MM.1S (cell line): ENCODE data around the gene TTC33.

Experiments used
- DNase-seq: peaks from one replicate; pipeline ENCODE4 v3.0.0-alpha.2; 2015
- H2AFZ ChIP-seq: fragments of 300-600 bp; sonication (generic); 2 replicates; pipeline ENCODE4 v1.6.0; 2016; ENCODE audit warnings: antibody characterized with exemption, low read length
- H3F3A ChIP-seq: fragments of 300-600 bp; sonication (generic); 2 replicates; pipeline ENCODE4 v1.6.1; 2016; ENCODE audit warnings: mild to moderate bottlenecking, antibody characterized with exemption, low read length, moderate library complexity, mixed read lengths; ENCODE audit not compliant: insufficient read depth
- H3K27ac ChIP-seq: fragments of 300-600 bp; sonication (generic); 2 replicates; pipeline ENCODE4 v1.5.1; 2016; ENCODE audit warnings: mild to moderate bottlenecking, low read length
- H3K27me3 ChIP-seq: fragments of 300-600 bp; sonication (generic); replicated peaks from 2 replicates; pipeline ENCODE4 v1.6.0; 2016; ENCODE audit warnings: low read length; ENCODE audit not compliant: insufficient read depth
- H3K36me3 ChIP-seq: fragments of 300-600 bp; sonication (generic); replicated peaks from 2 replicates; pipeline ENCODE4 v1.6.1; 2016; ENCODE audit warnings: mild to moderate bottlenecking, low read length, mixed read lengths; ENCODE audit not compliant: insufficient read depth
- H3K4me1 ChIP-seq: fragments of 300-600 bp; sonication (generic); 2 replicates; pipeline ENCODE4 v1.6.1; 2016; ENCODE audit warnings: low read length, mixed read lengths
- H3K4me2 ChIP-seq: fragments of 300-600 bp; sonication (generic); 2 replicates; pipeline ENCODE4 v1.6.0; 2016; ENCODE audit warnings: low read depth, low read length
- H3K4me3 ChIP-seq: fragments of 300-600 bp; sonication (generic); 2 replicates; pipeline ENCODE4 v1.5.1; 2016; ENCODE audit warnings: low read length, mixed read lengths
- H3K79me2 ChIP-seq: fragments of 300-600 bp; sonication (generic); 2 replicates; pipeline ENCODE4 v1.6.1; 2016; ENCODE audit warnings: mixed run types, low read length, mixed read lengths
- H3K9ac ChIP-seq: fragments of 300-600 bp; sonication (generic); 2 replicates; pipeline ENCODE4 v1.6.1; 2016; ENCODE audit warnings: low read length, mixed read lengths
- H3K9me2 ChIP-seq: fragments of 300-600 bp; sonication (generic); replicated peaks from 2 replicates; pipeline ENCODE4 v1.6.1; 2016; ENCODE audit warnings: mild to moderate bottlenecking, low read length, mixed read lengths; ENCODE audit not compliant: insufficient read depth
- H3K9me3 ChIP-seq: fragments of 300-600 bp; sonication (generic); replicated peaks from 2 replicates; pipeline ENCODE4 v1.6.1; 2016; ENCODE audit warnings: mild to moderate bottlenecking, low read length, mixed read lengths; ENCODE audit not compliant: insufficient read depth
- H4K20me1 ChIP-seq: fragments of 300-600 bp; sonication (generic); 2 replicates; pipeline ENCODE4 v1.6.1; 2016; ENCODE audit warnings: mild to moderate bottlenecking, low read length, moderate library complexity, mixed read lengths; ENCODE audit not compliant: insufficient read depth
- CTCF ChIP-seq: fragments of 300-600 bp; sonication (generic); IDR thresholded peaks from 2 replicates; pipeline ENCODE4 v1.5.1; 2016; ENCODE audit warnings: antibody characterized with exemption, low read length, mixed read lengths
- EZH2 ChIP-seq: fragments of 300-600 bp; sonication (generic); optimal IDR thresholded peaks from 2 replicates; pipeline ENCODE3; 2017; ENCODE audit warnings: low read depth, mild to moderate bottlenecking, antibody characterized with exemption, low read length, mixed read lengths
- EZH2phosphoT487 ChIP-seq: fragments of 300-600 bp; sonication (generic); IDR thresholded peaks from 2 replicates; pipeline ENCODE4 v1.6.1; 2018; ENCODE audit warnings: antibody characterized with exemption, low read length

The TTC33 gene

DNA sequence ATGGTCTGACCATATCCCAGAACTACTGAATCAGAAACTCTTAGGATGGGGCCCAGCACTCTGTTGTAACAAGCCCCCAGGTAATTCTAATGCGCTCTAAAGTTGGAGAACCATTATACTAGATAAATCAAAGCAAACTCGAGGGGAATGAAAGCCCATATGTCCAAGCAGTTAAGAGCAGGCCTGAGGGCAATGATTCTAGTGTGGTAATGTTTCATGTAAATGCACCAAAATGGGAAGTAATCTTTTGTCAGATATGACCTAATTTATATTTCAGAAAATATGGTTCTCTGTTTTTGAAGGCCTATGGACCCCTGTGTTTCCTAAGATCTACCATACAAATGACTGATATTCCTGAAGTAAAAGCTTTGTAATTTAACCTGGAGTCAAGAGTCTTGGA lies 184.0 kb downstream of the TTC33 start:
- Histone ChIP-seq H3K9me3 (no peaks in the 10 kb centered on the region), H2AFZ (no peak overlapping the region), H3F3A (no peaks in the 10 kb centered on the region), H3K9me2 (no peaks in the 10 kb centered on the region), H3K4me2 (no peak overlapping the region), H3K36me3 (no peaks in the 10 kb centered on the region), H3K27me3 (no peaks in the 10 kb centered on the region), H4K20me1 (no peaks in the 10 kb centered on the region), H3K4me1 (0 out of 2 replicates have a peak, but pooled peaks cover 7% of the 10 kb centered on the region), H3K79me2 (no peaks in the 10 kb centered on the region), H3K4me3 (no peak overlapping the region), H3K27ac (no peak overlapping the region), H3K9ac (no peak overlapping the region)
- no peak for DNase-seq
- TF ChIP-seq CTCF (no peak), EZH2 (no peak), EZH2phosphoT487 (no peak)

DNA sequence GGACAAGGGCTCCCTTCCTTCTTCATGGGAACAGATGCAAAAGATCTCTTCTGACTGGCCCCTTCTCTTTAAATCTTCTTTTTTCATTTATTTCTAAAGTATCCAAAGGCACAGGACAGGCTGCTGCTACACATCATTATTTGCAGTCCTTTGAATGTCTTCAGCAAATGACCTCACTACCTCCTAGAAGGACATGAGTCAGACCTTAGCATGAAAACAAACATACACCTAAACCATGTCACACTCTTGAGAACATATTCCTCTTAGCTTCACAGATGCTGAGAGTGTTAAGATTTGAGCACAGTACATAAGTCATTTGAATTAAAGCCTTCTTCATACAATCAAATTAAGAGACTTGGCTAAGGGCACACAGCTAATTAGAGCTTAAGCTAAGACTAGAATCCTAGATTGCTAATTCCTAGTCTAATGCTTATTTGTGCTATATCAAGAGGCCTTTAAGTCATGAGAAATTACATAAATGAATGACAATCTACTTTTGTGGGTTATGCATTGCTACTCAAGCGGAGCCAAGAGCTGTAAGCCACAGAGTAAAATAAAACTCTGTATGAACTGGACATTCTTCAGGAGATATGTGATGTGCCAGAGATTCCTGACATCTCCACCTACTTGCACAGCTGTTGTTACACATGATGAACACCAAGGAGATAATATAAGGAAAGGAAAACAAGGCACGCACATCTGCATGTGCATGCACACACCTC lies 185.2 kb downstream of the TTC33 start:
- 0 out of 2 replicates have a peak, but pooled peaks cover 7% of the 10 kb centered on the region for H3K4me1 ChIP-seq
- H3K36me3 ChIP-seq: no peaks in the 10 kb centered on the region
- H3K4me2 ChIP-seq: no peak overlapping the region
- H3K27ac ChIP-seq: no peak overlapping the region
- no peak for DNase-seq
- H3K79me2 ChIP-seq: no peaks in the 10 kb centered on the region
- H3K9me2 ChIP-seq: no peaks in the 10 kb centered on the region
- H4K20me1 ChIP-seq: no peaks in the 10 kb centered on the region
- no peaks in the 10 kb centered on the region for H3F3A ChIP-seq
- H3K9ac ChIP-seq: no peak overlapping the region
- H3K9me3 ChIP-seq: no peaks in the 10 kb centered on the region
- no peak for TF ChIP-seq EZH2
- no peak for TF ChIP-seq EZH2phosphoT487
- TF ChIP-seq CTCF: no peak
- H3K4me3 ChIP-seq: no peak overlapping the region
- H2AFZ ChIP-seq: no peak overlapping the region
- no peaks in the 10 kb centered on the region for H3K27me3 ChIP-seq

DNA sequence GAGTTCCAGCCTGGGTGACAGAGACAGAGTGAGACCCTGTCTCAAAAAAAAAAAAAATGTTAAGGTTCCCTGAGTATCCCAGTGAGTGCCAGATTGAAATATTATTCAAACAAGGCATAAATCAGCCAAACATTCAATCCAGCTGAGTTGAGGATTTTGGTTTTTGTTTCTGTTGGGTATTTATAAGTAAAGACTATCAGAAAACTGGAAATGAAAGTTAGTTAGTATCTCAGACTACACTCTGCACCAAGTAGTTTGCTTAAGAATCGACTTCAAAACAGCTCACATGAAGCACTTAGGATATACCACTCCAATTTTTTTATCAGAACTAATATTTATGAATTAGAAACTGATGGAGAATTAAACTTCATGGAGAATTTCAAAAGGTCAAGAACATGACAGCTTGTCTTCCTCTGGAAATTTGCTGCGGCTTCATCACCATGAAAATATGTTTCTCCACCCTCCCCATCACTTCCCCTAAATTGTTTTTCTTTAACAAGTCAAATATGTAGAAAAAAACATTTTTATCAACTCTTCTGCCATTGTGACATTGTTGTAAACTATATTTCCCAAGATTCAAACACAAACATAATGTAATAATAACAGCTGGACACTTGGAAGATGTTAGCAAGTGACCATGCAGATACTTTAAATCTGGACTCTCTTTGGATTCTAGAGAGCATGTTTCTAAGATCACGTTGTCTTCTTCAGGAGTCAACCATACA lies 186.1 kb downstream of the TTC33 start:
- Histone ChIP-seq H3K36me3 (no peaks in the 10 kb centered on the region), H3K27me3 (no peaks in the 10 kb centered on the region), H3K9ac (no peak overlapping the region), H3K9me2 (no peaks in the 10 kb centered on the region), H3K4me1 (0 out of 2 replicates have a peak, but pooled peaks cover 7% of the 10 kb centered on the region), H3K4me2 (peak overlapping the region; percentile 40; the same call in 1 of the 2 replicates), H3K9me3 (no peaks in the 10 kb centered on the region), H3K27ac (no peak overlapping the region), H3K4me3 (no peak overlapping the region), H4K20me1 (no peaks in the 10 kb centered on the region), H3K79me2 (no peaks in the 10 kb centered on the region), H2AFZ (no peak overlapping the region), H3F3A (no peaks in the 10 kb centered on the region)
- TF ChIP-seq EZH2: no peak
- TF ChIP-seq EZH2phosphoT487: no peak
- TF ChIP-seq CTCF: no peak
- peak; percentile 26 for DNase-seq
